Activated CD8-positive, alpha-beta memory T cell treated with anti-CD3 and anti-CD28 coated beads, Interleukin-2, amount 10 ng/mL, durations not matched to agents 7 days and 5 days (primary cell): ENCODE data around the gene CAPN7. TPM values are rescaled to one million over a fixed set of nuclear protein-coding genes. Genes with fewer than 3 reads are reported as not detected.

Experiments used
- ATAC-seq: fragments of 150-1000 bp; cut with Tn5 transposase; one replicate; pipeline ENCODE4 v1.10.0; 2021; ENCODE audit warnings: moderate library complexity
- CTCF ChIA-PET: fragments of 350-600 bp; sonication (Branson Sonifier 250); formaldehyde crosslinking; loops from one replicate; lab custom pipeline; 2021; ENCODE audit warnings: antibody characterized with exemption; lab: Charles Lee
- DNase-seq: peaks from one replicate; pipeline ENCODE4 v3.0.0-alpha.2; 2020
- H3K27ac Mint-ChIP-seq: one replicate; pipeline ENCODE4 v1.8.0; 2021; ENCODE audit warnings: mild to moderate bottlenecking, mixed read lengths
- H3K27me3 Mint-ChIP-seq: one replicate; pipeline ENCODE4 v1.8.0; 2021; ENCODE audit warnings: mixed read lengths
- H3K36me3 Mint-ChIP-seq: one replicate; pipeline ENCODE4 v1.8.0; 2021; ENCODE audit warnings: mild to moderate bottlenecking, mixed read lengths
- H3K4me1 Mint-ChIP-seq: one replicate; pipeline ENCODE4 v1.8.0; 2021; ENCODE audit warnings: mixed read lengths
- H3K4me3 Mint-ChIP-seq: one replicate; pipeline ENCODE4 v1.8.0; 2021; ENCODE audit warnings: mild to moderate bottlenecking, moderate library complexity, mixed read lengths
- H3K9me3 Mint-ChIP-seq: one replicate; pipeline ENCODE4 v1.8.0; 2022; ENCODE audit warnings: low read depth, mixed read lengths
- total RNA-seq, 2 experiments: library from RNA; stranded (reverse); gene quantifications; one replicate each; pipeline ENCODE4 v1.2.3, GENCODE V29; 2021

CAPN7 gene
- total RNA-seq, 2 experiments from 2014 or later = 28.1 to 28.4 TPM

- CTCF ChIA-PET = interaction anchor here (1.0 kb wide), 1 partner anchor 104 kb away, joined by 4 read pairs; no protein-coding TSS in a partner anchor
- peaks cover 29% of the 10 kb centered on the region for H3K36me3 Mint-ChIP-seq
- peaks cover 6% of the 10 kb centered on the region for H3K4me1 Mint-ChIP-seq
- DNase-seq (no peak), ATAC-seq (no peak)
- H3K27ac Mint-ChIP-seq = no peak overlapping the region
- no peaks in the 10 kb centered on the region for H3K9me3 Mint-ChIP-seq
- H3K4me3 Mint-ChIP-seq = no peak overlapping the region
- H3K27me3 Mint-ChIP-seq = no peaks in the 10 kb centered on the region
Observed at GRCh38 chr3:15223685-15224572, 17.9 kb downstream of the CAPN7 start.

- DNase-seq (no peak), ATAC-seq (no peak)
- Mint-ChIP-seq H3K4me1 (peaks cover 6% of the 10 kb centered on the region), H3K9me3 (no peaks in the 10 kb centered on the region), H3K36me3 (peaks cover 18% of the 10 kb centered on the region), H3K4me3 (no peak overlapping the region), H3K27ac (no peak overlapping the region), H3K27me3 (no peaks in the 10 kb centered on the region)
- CTCF ChIA-PET = interaction anchor here (1.1 to 1.4 kb wide), 3 partner anchors 11 to 25 kb away, joined by 3 read pairs; no protein-coding TSS in a partner anchor
Observed at GRCh38 chr3:15228147-15228546, 22.1 kb downstream of the CAPN7 start.

GRCh38 chr3:15229262-15229661 is 23.2 kb downstream of the CAPN7 start:
- H3K36me3 Mint-ChIP-seq = peaks cover 16% of the 10 kb centered on the region

GRCh38 chr3:15241341-15241740 is 35.3 kb downstream of the CAPN7 start:
- no peaks in the 10 kb centered on the region for H3K9me3 Mint-ChIP-seq
- no peak overlapping the region for H3K4me3 Mint-ChIP-seq
- peak; percentile 67 for DNase-seq
- peak; percentile 66 for ATAC-seq
- CTCF ChIA-PET = interaction anchor here (0.9 to 2.5 kb wide), 4 partner anchors 11 to 133 kb away, joined by 3 to 8 read pairs (median 6); partner anchors contain the start of gene CAPN7
- no peaks in the 10 kb centered on the region for H3K27me3 Mint-ChIP-seq
- peaks cover 22% of the 10 kb centered on the region for H3K36me3 Mint-ChIP-seq
- H3K4me1 Mint-ChIP-seq = peaks cover 8% of the 10 kb centered on the region
- H3K27ac Mint-ChIP-seq = no peak overlapping the region

More at GRCh38 chr3:15229262-15229661, 23.2 kb downstream of the CAPN7 start:
- Mint-ChIP-seq H3K27me3 (no peaks in the 10 kb centered on the region), H3K9me3 (no peaks in the 10 kb centered on the region), H3K27ac (no peak overlapping the region), H3K4me1 (peaks cover 6% of the 10 kb centered on the region), H3K4me3 (no peak overlapping the region)
- CTCF ChIA-PET = no interaction called here
- ATAC-seq (no peak), DNase-seq (no peak)

GRCh38 chr3:15243822-15244482 is 37.9 kb downstream of the CAPN7 start:
- Mint-ChIP-seq H3K4me1 (peaks cover 8% of the 10 kb centered on the region), H3K9me3 (no peaks in the 10 kb centered on the region), H3K4me3 (no peak overlapping the region), H3K27me3 (no peaks in the 10 kb centered on the region), H3K27ac (peak overlapping the region; percentile 60), H3K36me3 (peaks cover 26% of the 10 kb centered on the region)
- no peak for DNase-seq
- CTCF ChIA-PET = interaction anchor here (0.8 to 1.5 kb wide), 5 partner anchors 17 to 154 kb away, joined by 3 to 4 read pairs (median 4); no protein-coding TSS in a partner anchor
- ATAC-seq = no peak

GRCh38 chr3:15246186-15246585 is 40.1 kb downstream of the CAPN7 start:
- Mint-ChIP-seq H3K36me3 (peaks cover 31% of the 10 kb centered on the region), H3K4me3 (no peak overlapping the region), H3K4me1 (peaks cover 8% of the 10 kb centered on the region), H3K9me3 (no peaks in the 10 kb centered on the region), H3K27ac (no peak overlapping the region), H3K27me3 (no peaks in the 10 kb centered on the region)
- CTCF ChIA-PET = interaction anchor here (0.5 to 0.9 kb wide), 4 partner anchors 44 to 159 kb away, joined by 3 read pairs; no protein-coding TSS in a partner anchor
- DNase-seq (no peak), ATAC-seq (no peak)

- Mint-ChIP-seq H3K36me3 (peaks cover 45% of the 10 kb centered on the region), H3K4me3 (no peak overlapping the region), H3K4me1 (peaks cover 12% of the 10 kb centered on the region), H3K27me3 (no peaks in the 10 kb centered on the region), H3K9me3 (no peaks in the 10 kb centered on the region), H3K27ac (no peak overlapping the region)
- CTCF ChIA-PET = interaction anchor here (0.7 to 1.2 kb wide), 3 partner anchors 13 to 152 kb away, joined by 3 to 7 read pairs (median 4); no protein-coding TSS in a partner anchor
- DNase-seq = no peak
- ATAC-seq = no peak
Observed at GRCh38 chr3:15253023-15253697, 47.1 kb downstream of the CAPN7 start.

GRCh38 chr3:15255215-15255614 is 49.2 kb downstream of the CAPN7 start:
- ATAC-seq = no peak
- no peaks in the 10 kb centered on the region for H3K9me3 Mint-ChIP-seq
- no peaks in the 10 kb centered on the region for H3K27me3 Mint-ChIP-seq
- H3K4me1 Mint-ChIP-seq = peaks cover 14% of the 10 kb centered on the region
- CTCF ChIA-PET = interaction anchor here (1.0 to 1.6 kb wide), 6 partner anchors 12 to 208 kb away, joined by 3 to 6 read pairs (median 4); no protein-coding TSS in a partner anchor
- peaks cover 52% of the 10 kb centered on the region for H3K36me3 Mint-ChIP-seq
- no peak for DNase-seq
- H3K4me3 Mint-ChIP-seq = no peak overlapping the region
- H3K27ac Mint-ChIP-seq = no peak overlapping the region

GRCh38 chr3:15256861-15257341 is 50.9 kb downstream of the CAPN7 start:
- Mint-ChIP-seq H3K9me3 (no peaks in the 10 kb centered on the region), H3K27me3 (no peaks in the 10 kb centered on the region), H3K36me3 (peaks cover 45% of the 10 kb centered on the region), H3K4me3 (no peak overlapping the region), H3K27ac (no peak overlapping the region), H3K4me1 (peaks cover 14% of the 10 kb centered on the region)
- ATAC-seq (no peak), DNase-seq (no peak)
- CTCF ChIA-PET = interaction anchor here (1.0 to 1.2 kb wide), 2 partner anchors 11 to 300 kb away, joined by 3 to 8 read pairs; no protein-coding TSS in a partner anchor

GRCh38 chr3:15258720-15259119 is 52.7 kb downstream of the CAPN7 start:
- Mint-ChIP-seq H3K36me3 (peaks cover 36% of the 10 kb centered on the region), H3K27ac (no peak overlapping the region)

GRCh38 chr3:15260531-15260930 is 54.5 kb downstream of the CAPN7 start:
- CTCF ChIA-PET = interaction anchor here (0.6 kb wide), 2 partner anchors 16 to 109 kb away, joined by 3 read pairs; no protein-coding TSS in a partner anchor
- no peak overlapping the region for H3K4me3 Mint-ChIP-seq
- peaks cover 35% of the 10 kb centered on the region for H3K36me3 Mint-ChIP-seq
- no peaks in the 10 kb centered on the region for H3K27me3 Mint-ChIP-seq
- H3K9me3 Mint-ChIP-seq = no peaks in the 10 kb centered on the region
- ATAC-seq (no peak), DNase-seq (no peak)
- H3K27ac Mint-ChIP-seq = no peak overlapping the region
- H3K4me1 Mint-ChIP-seq = peaks cover 10% of the 10 kb centered on the region

More at GRCh38 chr3:15258720-15259119, 52.7 kb downstream of the CAPN7 start:
- H3K27me3 Mint-ChIP-seq = no peaks in the 10 kb centered on the region
- DNase-seq = no peak
- CTCF ChIA-PET = interaction anchor here (1.4 kb wide), 1 partner anchor 56 kb away, joined by 4 read pairs; no protein-coding TSS in a partner anchor
- H3K9me3 Mint-ChIP-seq = no peaks in the 10 kb centered on the region
- H3K4me1 Mint-ChIP-seq = peaks cover 3% of the 10 kb centered on the region
- no peak overlapping the region for H3K4me3 Mint-ChIP-seq
- ATAC-seq = no peak

- Mint-ChIP-seq H3K4me1 (peaks cover 16% of the 10 kb centered on the region), H3K27me3 (no peaks in the 10 kb centered on the region), H3K9me3 (no peaks in the 10 kb centered on the region), H3K36me3 (peaks cover 28% of the 10 kb centered on the region), H3K4me3 (no peak overlapping the region), H3K27ac (peak overlapping the region; percentile 42)
- CTCF ChIA-PET = no interaction called here
- ATAC-seq (no peak), DNase-seq (no peak)
Observed at GRCh38 chr3:15261274-15261673, 55.2 kb downstream of the CAPN7 start.
